K562 (cell line): ENCODE data around the gene EPB41L2. TPM values are rescaled to one million over a fixed set of nuclear protein-coding genes. Genes with fewer than 3 reads are reported as not detected.

Experiments used
- CBX2 ChIP-seq: fragments of 200-600 bp; sonication (generic); IDR thresholded peaks from one replicate; pipeline ENCODE4 v1.6.1; 2012; ENCODE audit warnings: mild to moderate bottlenecking, low read length, inconsistent platforms; ENCODE audit not compliant: insufficient read depth, poor library complexity, severe bottlenecking
- CHD2 ChIP-seq: IDR thresholded peaks from 2 replicates; pipeline ENCODE4 v1.6.1; 2011; ENCODE audit warnings: low read depth, low read length
- POLR2AphosphoS5 ChIP-seq: IDR thresholded peaks from 2 replicates; pipeline ENCODE4 v1.6.1; 2011; ENCODE audit warnings: mild to moderate bottlenecking, low read depth, low read length, moderate library complexity; ENCODE audit not compliant: control insufficient read depth, insufficient read depth
- POLR2G ChIP-seq: fragments of 200-400 bp; formaldehyde crosslinking; IDR thresholded peaks from 2 replicates; pipeline ENCODE4 v1.6.1; 2017; ENCODE audit warnings: low read depth, mild to moderate bottlenecking, antibody characterized with exemption, low read length, moderate library complexity
- SNAPC5 ChIP-seq: fragments of 250-450 bp; sonication (Bioruptor Pico); IDR thresholded peaks from 2 replicates; pipeline ENCODE4 v1.8.0; 2021; ENCODE audit warnings: moderate library complexity, mild to moderate bottlenecking, inconsistent platforms
- YY1 ChIP-seq, 3 experiments: IDR thresholded peaks; 2 replicates each; pipeline ENCODE4 v1.6.1; 2011; ENCODE audit warnings: low read length in 2 of 3, mild to moderate bottlenecking in 2 of 3, moderate library complexity in 2 of 3, borderline replicate concordance in 1 of 3, control low read depth in 1 of 3, low read depth in 1 of 3; ENCODE audit not compliant: insufficient read depth in 3 of 3, insufficient replicate concordance in 2 of 3, control insufficient read depth in 1 of 3, insufficient read length in 1 of 3; ENCODE audit errors: extremely low read depth in 1 of 3
- ZFP36 ChIP-seq: fragments of 150-350 bp; IDR thresholded peaks from 2 replicates; pipeline ENCODE4 v1.6.1; 2018; ENCODE audit warnings: low read length, low read depth; ENCODE audit not compliant: partially characterized antibody
- ZNF311 ChIP-seq: fragments of 250-450 bp; sonication (Bioruptor Pico); IDR thresholded peaks from 2 replicates; pipeline ENCODE4 v1.4.0; 2020; ENCODE audit warnings: mild to moderate bottlenecking, moderate library complexity
- ZNF316 ChIP-seq: fragments of 450-650 bp; IDR thresholded peaks from 2 replicates; pipeline ENCODE4 v1.6.1; 2016
- ZNF407 ChIP-seq: fragments of 450-650 bp; IDR thresholded peaks from 2 replicates; pipeline ENCODE4 v1.6.1; 2016; ENCODE audit warnings: low read depth
- polyA plus RNA-seq, 8 experiments: library from polyadenylated mRNA; depleted of rRNA in 4 of 8; stranded (reverse) in 5 of 8; unstranded in 3 of 8; fragments of >200 nt; fragmentation: Nextera tagmentation in 2 of 8; fragmentation: Illumina TruSeq in 1 of 8; extraction: Ambion mirVana in 2 of 8; extraction: Trizol in 1 of 8; gene quantifications; 2 replicates each; pipeline versions ENCODE4 v1.2.1 to v1.2.3, GENCODE V29; 2011 to 2014; ENCODE audit warnings: inconsistent platforms in 1 of 8, missing spikeins in 1 of 8
- total RNA-seq, 7 experiments: library from RNA; depleted of rRNA in 6 of 7; stranded (reverse); fragments of >200 nt in 6 of 7; fragmentation: Illumina TruSeq in 2 of 7; extraction: Trizol in 2 of 7; gene quantifications; 2 replicates each; pipeline versions ENCODE4 v1.2.1 to v1.2.3, GENCODE V29; 2011 to 2021; ENCODE audit warnings: low replicate concordance in 1 of 7
- TF ChIP-seq, protein P1 (sequence below): sonication (generic); formaldehyde crosslinking; IDR thresholded peaks from 2 replicates; pipeline ENCODE4 v1.9.0; 2022; ENCODE audit warnings: mild to moderate bottlenecking, missing genetic modification reagents
- TF ChIP-seq, protein P2 (sequence below): fragments of 450-650 bp; IDR thresholded peaks from 2 replicates; pipeline ENCODE4 v1.7.0; 2016; ENCODE audit warnings: borderline replicate concordance
- TF ChIP-seq, protein P3 (sequence below): fragments of 250-450 bp; sonication (Bioruptor Pico); IDR thresholded peaks from 2 replicates; pipeline ENCODE4 v1.8.0; 2021; ENCODE audit warnings: mild to moderate bottlenecking, moderate library complexity

The EPB41L2 gene
- total and polyA plus RNA-seq, 9 of the 15 experiments (the other 6 are each of a cell fraction or from before 2014, with no cell fraction given), result 5.1 to 53.6 (median 25.0) TPM

DNA sequence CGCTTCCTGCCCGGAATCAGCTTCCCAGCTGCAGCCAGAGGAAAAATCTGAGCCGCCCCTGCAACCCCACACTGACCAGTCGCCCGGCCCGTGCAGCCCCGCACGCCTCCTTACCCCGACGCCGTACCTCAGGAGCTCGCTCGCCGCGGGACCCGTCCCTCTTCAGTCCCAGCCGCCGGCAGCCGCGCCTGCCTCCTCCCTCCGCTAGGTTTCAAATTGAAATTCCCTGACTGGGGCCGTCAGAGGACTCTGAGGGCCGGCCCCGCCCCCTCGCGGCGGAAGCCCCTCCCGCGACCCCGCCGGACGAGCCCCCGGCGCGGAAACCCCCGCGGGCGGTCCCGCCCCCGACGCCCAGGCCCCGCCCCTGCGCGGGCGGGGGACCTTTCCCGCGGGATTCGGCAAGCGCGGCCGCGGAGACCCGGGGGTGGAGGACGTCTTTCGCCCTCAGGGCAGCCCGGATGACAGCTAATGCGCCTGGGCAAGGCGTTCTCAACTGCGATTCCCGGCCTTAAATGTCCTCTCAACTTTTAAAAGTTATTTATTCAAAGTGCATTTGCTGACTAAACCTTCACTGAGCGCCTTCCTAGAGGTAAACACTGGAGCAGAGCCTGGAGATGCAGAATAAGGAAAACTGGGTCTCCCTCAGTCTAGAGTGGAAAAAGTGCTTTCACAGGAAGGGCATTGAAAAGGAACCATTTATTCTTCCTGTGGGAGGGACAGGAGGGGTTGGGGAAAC, at the start of gene EPB41L2 (continued):
- no peak for TF ChIP-seq SNAPC5 (CRISPR knock-in tag)
- no peak for TF ChIP-seq ZNF311
- no peak for TF ChIP-seq ZNF407
- TF ChIP-seq, protein P1, sequence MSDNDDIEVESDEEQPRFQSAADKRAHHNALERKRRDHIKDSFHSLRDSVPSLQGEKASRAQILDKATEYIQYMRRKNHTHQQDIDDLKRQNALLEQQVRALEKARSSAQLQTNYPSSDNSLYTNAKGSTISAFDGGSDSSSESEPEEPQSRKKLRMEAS, result no peak
- TF ChIP-seq ZNF316, result no peak
- TF ChIP-seq ZFP36, result peak; percentile 5
- TF ChIP-seq CBX2, result no peak
- no peak for TF ChIP-seq POLR2AphosphoS5
- TF ChIP-seq CHD2, result peak; percentile 62; the same call in 1 of the 2 replicates
- TF ChIP-seq YY1 (IDR thresholded peaks at IDR 0.05; ENCODE audit: borderline replicate concordance in 1 of 3, control insufficient read depth in 1 of 3, extremely low read depth in 1 of 3, insufficient read depth in 3 of 3, insufficient read length in 1 of 3, insufficient replicate concordance in 2 of 3, low read depth in 1 of 3, low read length in 2 of 3), result peak in 2 of 3 experiments; percentile 8 to 31
- TF ChIP-seq, protein P2, sequence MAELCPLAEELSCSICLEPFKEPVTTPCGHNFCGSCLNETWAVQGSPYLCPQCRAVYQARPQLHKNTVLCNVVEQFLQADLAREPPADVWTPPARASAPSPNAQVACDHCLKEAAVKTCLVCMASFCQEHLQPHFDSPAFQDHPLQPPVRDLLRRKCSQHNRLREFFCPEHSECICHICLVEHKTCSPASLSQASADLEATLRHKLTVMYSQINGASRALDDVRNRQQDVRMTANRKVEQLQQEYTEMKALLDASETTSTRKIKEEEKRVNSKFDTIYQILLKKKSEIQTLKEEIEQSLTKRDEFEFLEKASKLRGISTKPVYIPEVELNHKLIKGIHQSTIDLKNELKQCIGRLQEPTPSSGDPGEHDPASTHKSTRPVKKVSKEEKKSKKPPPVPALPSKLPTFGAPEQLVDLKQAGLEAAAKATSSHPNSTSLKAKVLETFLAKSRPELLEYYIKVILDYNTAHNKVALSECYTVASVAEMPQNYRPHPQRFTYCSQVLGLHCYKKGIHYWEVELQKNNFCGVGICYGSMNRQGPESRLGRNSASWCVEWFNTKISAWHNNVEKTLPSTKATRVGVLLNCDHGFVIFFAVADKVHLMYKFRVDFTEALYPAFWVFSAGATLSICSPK, result no peak
- peak; percentile 84 for TF ChIP-seq POLR2G
- TF ChIP-seq, protein P3, sequence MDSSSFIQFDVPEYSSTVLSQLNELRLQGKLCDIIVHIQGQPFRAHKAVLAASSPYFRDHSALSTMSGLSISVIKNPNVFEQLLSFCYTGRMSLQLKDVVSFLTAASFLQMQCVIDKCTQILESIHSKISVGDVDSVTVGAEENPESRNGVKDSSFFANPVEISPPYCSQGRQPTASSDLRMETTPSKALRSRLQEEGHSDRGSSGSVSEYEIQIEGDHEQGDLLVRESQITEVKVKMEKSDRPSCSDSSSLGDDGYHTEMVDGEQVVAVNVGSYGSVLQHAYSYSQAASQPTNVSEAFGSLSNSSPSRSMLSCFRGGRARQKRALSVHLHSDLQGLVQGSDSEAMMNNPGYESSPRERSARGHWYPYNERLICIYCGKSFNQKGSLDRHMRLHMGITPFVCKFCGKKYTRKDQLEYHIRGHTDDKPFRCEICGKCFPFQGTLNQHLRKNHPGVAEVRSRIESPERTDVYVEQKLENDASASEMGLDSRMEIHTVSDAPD (CRISPR knock-in tag), result no peak
